ENCODE results near the gene COL6A5.

Gene COL6A5

DNA sequence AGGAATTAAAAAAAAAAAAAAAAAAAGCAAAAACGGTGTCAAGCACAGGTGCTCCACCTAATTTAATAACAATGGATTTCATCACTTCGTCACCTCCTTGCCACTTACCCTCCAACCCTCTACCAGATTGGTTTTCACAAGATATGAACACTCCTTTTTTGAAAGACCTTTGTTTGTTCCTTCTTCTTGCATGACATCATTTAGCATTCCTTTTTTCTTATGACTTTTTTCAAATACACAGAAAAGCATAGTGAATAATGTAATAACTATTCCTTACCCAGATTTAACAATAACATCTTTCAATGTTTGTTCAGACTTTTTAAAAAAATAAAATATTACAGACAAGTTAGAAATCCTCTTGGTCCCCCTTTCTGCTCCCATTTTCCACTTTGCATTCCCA, 187.8 kb downstream of the COL6A5 start:
- H3K36me3 ChIP-seq (ENCODE audit: insufficient read depth, low read length) = no peaks in the 10 kb centered on the region
- H3K9ac ChIP-seq (ENCODE audit: low read depth, low read length) = no peak overlapping the region
- H3K4me1 ChIP-seq (ENCODE audit: insufficient read depth, low read length) = peaks cover 10% of the 10 kb centered on the region; the same call in 1 of the 2 replicates
- no peaks in the 10 kb centered on the region for H3K9me3 ChIP-seq (ENCODE audit: control insufficient read depth, insufficient read depth, low read length)
